A549 (cell line): ENCODE measurements around the gene CYP1A1. TPM values are rescaled to one million over a fixed set of nuclear protein-coding genes. Genes with fewer than 3 reads are reported as not detected.

Source experiments
- ATAC-seq, 2 experiments: fragments of 200-7000 bp in 1 of 2; fragments of >200 bp in 1 of 2; cut with Nextera tagmentation in 1 of 2; cut with Tn5 transposase in 1 of 2; 3 replicates each; pipeline versions ENCODE4 v1.8.0 to v1.9.1; 2018 to 2020; ENCODE audit warnings: mild to moderate bottlenecking in 1 of 2, moderate library complexity in 1 of 2
- CTCF ChIA-PET: fragments of 300-600 bp; sonication (Branson Sonifier 250); formaldehyde crosslinking; extraction: SDS; loops from one replicate; lab custom pipeline; 2021; ENCODE audit warnings: antibody characterized with exemption, inconsistent platforms; lab: Yijun Ruan, JAX
- POLR2A ChIA-PET: fragments of 350-600 bp; formaldehyde crosslinking; extraction: SDS; loops from one replicate; lab custom pipeline; 2021; ENCODE audit warnings: antibody characterized with exemption, inconsistent platforms; lab: Yijun Ruan, JAX
- DNase-seq, 2 experiments: peaks; one replicate each; pipeline versions ENCODE4 v3.0.0 to v3.0.0-alpha.2; 2011 to 2016; ENCODE audit warnings: low read depth in 1 of 2, low spot score in 1 of 2
- FAIRE-seq: peaks from 2 replicates; lab custom pipeline; 2011; peaks lifted over from hg19 to GRCh38; lab: Jason Lieb, UNC
- H3K27ac ChIP-seq, 2 experiments: fragments of >200 bp; sonication (Bioruptor Twin); formaldehyde crosslinking; 3 replicates each; pipeline ENCODE4 v1.5.1; 2016 to 2017
- H3K4me1 ChIP-seq: fragments of >200 bp; sonication (Bioruptor Twin); formaldehyde crosslinking; 3 replicates; pipeline ENCODE4 v1.6.1; 2016
- H3K4me2 ChIP-seq: fragments of >200 bp; sonication (Bioruptor Twin); formaldehyde crosslinking; 3 replicates; pipeline ENCODE4 v1.6.1; 2016
- H3K4me3 ChIP-seq: fragments of >200 bp; sonication (Bioruptor Twin); formaldehyde crosslinking; 3 replicates; pipeline ENCODE4 v1.5.1; 2016
- H3K9me3 ChIP-seq: fragments of >200 bp; sonication (Bioruptor Twin); formaldehyde crosslinking; 3 replicates; pipeline ENCODE4 v1.6.1; 2016
- CHD4 ChIP-seq: fragments of 200-600 bp; sonication (generic); IDR thresholded peaks from 2 replicates; pipeline ENCODE4 v1.6.1; 2016; ENCODE audit warnings: antibody characterized with exemption, mild to moderate bottlenecking, borderline replicate concordance
- EHF ChIP-seq: fragments of 250-450 bp; sonication (Bioruptor Pico); IDR thresholded peaks from 2 replicates; pipeline ENCODE4 v1.5.0; 2020; ENCODE audit warnings: mild to moderate bottlenecking
- ELK1 ChIP-seq: fragments of 150-350 bp; IDR thresholded peaks from 2 replicates; pipeline ENCODE4 v1.6.1; 2014; ENCODE audit warnings: low read depth, mild to moderate bottlenecking, low read length
- EP300 ChIP-seq, 2 experiments: fragments of >200 bp; sonication (Bioruptor Twin); formaldehyde crosslinking; IDR thresholded peaks; 2 replicates in 1 of 2; 3 replicates in 1 of 2; pipeline ENCODE4 v1.6.1; 2016 to 2017
- HES2 ChIP-seq: fragments of >200 bp; sonication (Bioruptor Twin); formaldehyde crosslinking; IDR thresholded peaks from 2 replicates; pipeline ENCODE4 v1.6.1; 2016
- HOXB13 ChIP-seq: fragments of 250-450 bp; sonication (Bioruptor Pico); IDR thresholded peaks from 2 replicates; pipeline ENCODE4 v1.5.0; 2020; ENCODE audit warnings: low read depth, mild to moderate bottlenecking, moderate library complexity
- JUN ChIP-seq, 2 experiments: fragments of >200 bp; sonication (Bioruptor Twin); formaldehyde crosslinking; IDR thresholded peaks; 2 replicates in 1 of 2; 3 replicates in 1 of 2; pipeline ENCODE4 v1.6.1; 2016 to 2017
- MAZ ChIP-seq: fragments of 150-350 bp; IDR thresholded peaks from 2 replicates; pipeline ENCODE4 v1.6.1; 2014; ENCODE audit warnings: antibody characterized with exemption, low read depth, low read length, borderline replicate concordance
- MYC ChIP-seq: IDR thresholded peaks from 2 replicates; pipeline ENCODE4 v1.6.1; 2012; ENCODE audit warnings: mild to moderate bottlenecking, inconsistent platforms, low read length, improper control_type of control experiment, borderline replicate concordance
- PBX3 ChIP-seq: IDR thresholded peaks from 2 replicates; pipeline ENCODE4 v1.6.1; 2012
- RNF2 ChIP-seq: fragments of 200-600 bp; sonication (generic); IDR thresholded peaks from 2 replicates; pipeline ENCODE4 v1.6.1; 2016; ENCODE audit warnings: low read depth, mild to moderate bottlenecking, antibody characterized with exemption, moderate library complexity, borderline replicate concordance
- TFCP2L1 ChIP-seq: fragments of 250-450 bp; sonication (Bioruptor Pico); IDR thresholded peaks from 2 replicates; pipeline ENCODE4 v1.5.0; 2021; ENCODE audit warnings: mild to moderate bottlenecking
- TP53 ChIP-seq: fragments of 250-450 bp; sonication (Bioruptor Pico); IDR thresholded peaks from 2 replicates; pipeline ENCODE4 v1.5.0; 2021; ENCODE audit warnings: mild to moderate bottlenecking, moderate library complexity
- USF2 ChIP-seq: fragments of 450-650 bp; IDR thresholded peaks from 2 replicates; pipeline ENCODE4 v1.6.1; 2014; ENCODE audit warnings: antibody characterized with exemption
- ZFP36 ChIP-seq: fragments of 450-650 bp; IDR thresholded peaks from 2 replicates; pipeline ENCODE4 v1.6.1; 2014; ENCODE audit warnings: borderline replicate concordance; ENCODE audit not compliant: partially characterized antibody
- ZNF302 ChIP-seq: fragments of 250-450 bp; sonication (Bioruptor Pico); IDR thresholded peaks from 2 replicates; pipeline ENCODE4 v1.9.0; 2021; ENCODE audit warnings: inconsistent platforms, mild to moderate bottlenecking, moderate library complexity
- ZSCAN20 ChIP-seq: fragments of 250-450 bp; sonication (Bioruptor Pico); IDR thresholded peaks from 2 replicates; pipeline ENCODE4 v1.8.0; 2022; ENCODE audit warnings: mild to moderate bottlenecking, moderate library complexity
- WGBS: methylation state at CpG from one replicate; pipeline ENCODE4 v1.1.6; 2017; ENCODE audit errors: missing lambda C conversion rate; 5-methylcytosine and 5-hydroxymethylcytosine counted together
- polyA plus RNA-seq, 4 experiments: library from polyadenylated mRNA; depleted of rRNA in 3 of 4; stranded (reverse); fragments of >200 nt; fragmentation: RNase III in 1 of 4; extraction: RNeasy Plus Mini Kit Qiagen cat#74134 plus additional on column Dnase treatment in 1 of 4; gene quantifications; 2 replicates in 3 of 4; 3 replicates in 1 of 4; pipeline ENCODE4 v1.2.3, GENCODE V29; 2011 to 2017
- TF ChIP-seq, protein P1 (sequence below): IDR thresholded peaks from 2 replicates; pipeline ENCODE4 v1.6.1; 2012; ENCODE audit warnings: low read depth, borderline replicate concordance
- TF ChIP-seq, protein P2 (sequence below): IDR thresholded peaks from 2 replicates; pipeline ENCODE4 v1.6.1; 2012
- TF ChIP-seq, protein P3 (sequence below): fragments of >200 bp; sonication (Bioruptor Twin); formaldehyde crosslinking; IDR thresholded peaks from 3 replicates; pipeline ENCODE4 v1.6.1; 2016

The CYP1A1 gene
- polyA plus RNA-seq, 2 of the 4 experiments (the other 2 are of a cell fraction) = 0.25 to 0.50 TPM

DNA sequence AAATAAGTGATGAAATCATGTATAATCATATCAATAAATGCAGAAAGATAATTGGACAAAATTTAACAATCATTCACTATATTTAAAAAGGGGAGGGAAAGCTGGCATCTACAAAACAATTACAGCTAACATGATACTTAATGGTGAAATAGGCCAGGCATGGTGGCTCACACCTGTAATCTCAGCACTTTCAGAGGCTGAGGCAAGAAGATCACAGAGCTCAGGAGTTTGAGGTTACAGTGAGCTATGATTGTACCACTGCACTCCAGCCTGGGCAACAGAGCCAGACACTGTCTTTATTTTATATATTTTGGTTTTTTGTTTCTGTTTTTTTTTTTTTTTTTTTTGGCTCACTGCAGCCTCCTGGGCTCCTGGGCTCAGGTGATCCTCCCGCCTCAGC, 41.6 kb downstream of the CYP1A1 start (continued):
- TF ChIP-seq ZFP36 (no peak), RNF2 (no peak)
- TF ChIP-seq, all 56 proteins: peak for 0

GRCh38 chr15:74682954-74683353, 42.4 kb downstream of the CYP1A1 start:
- no peak overlapping the region for H3K4me2 ChIP-seq
- FAIRE-seq = no peak
- 97% methylated on average over 3 of the region's 3 CpGs for WGBS
- ATAC-seq = no peak
- no peak for TF ChIP-seq USF2
- TF ChIP-seq MYC = no peak
- TF ChIP-seq, protein P1, sequence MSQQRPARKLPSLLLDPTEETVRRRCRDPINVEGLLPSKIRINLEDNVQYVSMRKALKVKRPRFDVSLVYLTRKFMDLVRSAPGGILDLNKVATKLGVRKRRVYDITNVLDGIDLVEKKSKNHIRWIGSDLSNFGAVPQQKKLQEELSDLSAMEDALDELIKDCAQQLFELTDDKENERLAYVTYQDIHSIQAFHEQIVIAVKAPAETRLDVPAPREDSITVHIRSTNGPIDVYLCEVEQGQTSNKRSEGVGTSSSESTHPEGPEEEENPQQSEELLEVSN = no peak
- no peak for TF ChIP-seq HES2
- TF ChIP-seq, all 56 proteins: peak for 0
- Histone ChIP-seq H3K4me1 (no peaks in the 10 kb centered on the region), H3K9me3 (peaks cover 3% of the 10 kb centered on the region; the same call in 1 of the 3 replicates), H3K27ac (no peak overlapping the region), H3K4me3 (no peak overlapping the region)
- CTCF ChIA-PET = interaction anchor here (0.6 to 1.5 kb wide), 3 partner anchors 48 to 88 kb away, joined by 3 to 4 read pairs (median 4); no protein-coding TSS in a partner anchor
- POLR2A ChIA-PET = no interaction called here
- DNase-seq = no peak

DNA sequence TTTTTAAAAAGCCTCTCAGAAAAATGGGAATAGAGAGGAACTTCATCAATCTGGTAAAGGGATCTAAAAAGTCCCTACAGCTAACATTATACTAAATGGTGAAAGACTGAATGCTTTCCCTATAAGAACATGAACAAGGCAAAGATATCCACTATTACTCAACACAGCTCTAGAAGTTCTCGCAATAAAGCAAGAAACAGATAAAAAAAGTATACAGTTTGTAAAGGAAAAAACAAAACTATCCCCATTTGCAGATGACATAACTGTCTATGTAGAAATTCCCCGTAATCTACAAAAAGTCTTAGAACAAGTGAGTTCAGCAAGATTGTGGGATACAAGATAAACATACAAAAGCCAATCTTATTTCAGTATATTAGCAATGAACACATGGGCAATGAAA, 44.9 kb downstream of the CYP1A1 start:
- no peak for TF ChIP-seq HOXB13 (CRISPR knock-in tag)
- TF ChIP-seq, protein P1 = no peak
- no peak for TF ChIP-seq TP53 (CRISPR knock-in tag)
- TF ChIP-seq CHD4 = no peak
- TF ChIP-seq, protein P2, sequence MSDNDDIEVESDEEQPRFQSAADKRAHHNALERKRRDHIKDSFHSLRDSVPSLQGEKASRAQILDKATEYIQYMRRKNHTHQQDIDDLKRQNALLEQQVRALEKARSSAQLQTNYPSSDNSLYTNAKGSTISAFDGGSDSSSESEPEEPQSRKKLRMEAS = no peak
- no peak for TF ChIP-seq EHF (CRISPR knock-in tag)
- TF ChIP-seq, protein P3, sequence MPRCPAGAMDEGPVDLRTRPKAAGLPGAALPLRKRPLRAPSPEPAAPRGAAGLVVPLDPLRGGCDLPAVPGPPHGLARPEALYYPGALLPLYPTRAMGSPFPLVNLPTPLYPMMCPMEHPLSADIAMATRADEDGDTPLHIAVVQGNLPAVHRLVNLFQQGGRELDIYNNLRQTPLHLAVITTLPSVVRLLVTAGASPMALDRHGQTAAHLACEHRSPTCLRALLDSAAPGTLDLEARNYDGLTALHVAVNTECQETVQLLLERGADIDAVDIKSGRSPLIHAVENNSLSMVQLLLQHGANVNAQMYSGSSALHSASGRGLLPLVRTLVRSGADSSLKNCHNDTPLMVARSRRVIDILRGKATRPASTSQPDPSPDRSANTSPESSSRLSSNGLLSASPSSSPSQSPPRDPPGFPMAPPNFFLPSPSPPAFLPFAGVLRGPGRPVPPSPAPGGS = no peak
- TF ChIP-seq EP300 (IDR thresholded peaks at IDR 0.05) = no peak
- no peak for TF ChIP-seq TFCP2L1 (CRISPR knock-in tag)
- TF ChIP-seq JUN (IDR thresholded peaks at IDR 0.05) = no peak
- no peak for TF ChIP-seq ZNF302 (CRISPR knock-in tag)
- no peak for TF ChIP-seq PBX3
- no peak for TF ChIP-seq HES2
- TF ChIP-seq ELK1 = no peak
- no peak for TF ChIP-seq ZSCAN20 (CRISPR knock-in tag)
- no peak for TF ChIP-seq MAZ
- peaks cover 3% of the 10 kb centered on the region; the same call in 1 of the 3 replicates for H3K9me3 ChIP-seq
- CTCF ChIA-PET = no interaction called here

More for the DNA sequence above, 44.9 kb downstream of the CYP1A1 start:
- no peak for DNase-seq
- WGBS = 90% methylated on average over 2 of the region's 2 CpGs
- POLR2A ChIA-PET = no interaction called here
- no peak overlapping the region for H3K4me2 ChIP-seq
- ATAC-seq = no peak
- no peak for FAIRE-seq
- H3K4me1 ChIP-seq = no peaks in the 10 kb centered on the region
- no peak overlapping the region for H3K27ac ChIP-seq
- H3K4me3 ChIP-seq = no peak overlapping the region
